ENCODE results near the gene USP25. TPM values are rescaled to one million over a fixed set of nuclear protein-coding genes. Genes with fewer than 3 reads are reported as not detected.
"Not testable (repeated sequence)": the region's sequence is repeated elsewhere in the genome, so short reads cannot be mapped to it uniquely, and the experiment has no call there.

USP25 gene
- total RNA-seq, 4 donors from 2014 or later: 17.4 to 42.0 (median 27.5) TPM

DNA sequence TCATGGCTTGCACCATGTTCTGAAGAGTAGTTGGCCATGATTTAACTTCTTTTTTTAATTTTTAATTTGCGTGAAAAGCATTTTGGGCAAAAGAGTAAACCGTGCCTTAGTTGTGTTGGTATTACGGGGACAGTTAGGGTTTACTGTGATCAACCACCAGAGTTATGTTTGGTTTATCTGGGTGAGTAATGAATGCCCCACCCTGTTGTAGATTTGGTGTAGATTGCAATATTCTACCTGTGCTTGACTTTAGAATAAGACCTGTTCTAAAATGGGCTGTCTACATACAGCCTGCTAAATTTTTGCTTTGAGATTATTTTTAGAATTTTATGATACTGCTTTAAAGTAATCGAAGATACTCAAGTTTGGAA is 1.4 kb downstream of the USP25 start:
- H3K36me3 ChIP-seq: no peaks in the 10 kb centered on the region
- no peaks in the 10 kb centered on the region for H3K27me3 ChIP-seq
- H3K9me3 ChIP-seq: no peaks in the 10 kb centered on the region
- peak overlapping the region; percentile 72 to 92 (median 75) for H3K4me3 ChIP-seq
- H3K4me1 ChIP-seq: peaks cover 4 to 60% (median 12%) of the 10 kb centered on the region in 3 donors
- peak overlapping the region; percentile 56 to 99 (median 92) for H3K27ac ChIP-seq
- TF ChIP-seq, protein P1, sequence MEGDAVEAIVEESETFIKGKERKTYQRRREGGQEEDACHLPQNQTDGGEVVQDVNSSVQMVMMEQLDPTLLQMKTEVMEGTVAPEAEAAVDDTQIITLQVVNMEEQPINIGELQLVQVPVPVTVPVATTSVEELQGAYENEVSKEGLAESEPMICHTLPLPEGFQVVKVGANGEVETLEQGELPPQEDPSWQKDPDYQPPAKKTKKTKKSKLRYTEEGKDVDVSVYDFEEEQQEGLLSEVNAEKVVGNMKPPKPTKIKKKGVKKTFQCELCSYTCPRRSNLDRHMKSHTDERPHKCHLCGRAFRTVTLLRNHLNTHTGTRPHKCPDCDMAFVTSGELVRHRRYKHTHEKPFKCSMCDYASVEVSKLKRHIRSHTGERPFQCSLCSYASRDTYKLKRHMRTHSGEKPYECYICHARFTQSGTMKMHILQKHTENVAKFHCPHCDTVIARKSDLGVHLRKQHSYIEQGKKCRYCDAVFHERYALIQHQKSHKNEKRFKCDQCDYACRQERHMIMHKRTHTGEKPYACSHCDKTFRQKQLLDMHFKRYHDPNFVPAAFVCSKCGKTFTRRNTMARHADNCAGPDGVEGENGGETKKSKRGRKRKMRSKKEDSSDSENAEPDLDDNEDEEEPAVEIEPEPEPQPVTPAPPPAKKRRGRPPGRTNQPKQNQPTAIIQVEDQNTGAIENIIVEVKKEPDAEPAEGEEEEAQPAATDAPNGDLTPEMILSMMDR (IDR thresholded peaks at IDR 0.05): no peak
- TF ChIP-seq POLR2A (IDR thresholded peaks at IDR 0.05): no peak
- WGBS, 2 donors: 13 to 14% methylated on average over 4 of the region's 4 CpGs
- no peak for DNase-seq
- intact Hi-C loops (cut with DNase I): loop anchor here (10.0 kb wide), 1 partner anchor 94 kb away; no protein-coding TSS in a partner anchor

DNA sequence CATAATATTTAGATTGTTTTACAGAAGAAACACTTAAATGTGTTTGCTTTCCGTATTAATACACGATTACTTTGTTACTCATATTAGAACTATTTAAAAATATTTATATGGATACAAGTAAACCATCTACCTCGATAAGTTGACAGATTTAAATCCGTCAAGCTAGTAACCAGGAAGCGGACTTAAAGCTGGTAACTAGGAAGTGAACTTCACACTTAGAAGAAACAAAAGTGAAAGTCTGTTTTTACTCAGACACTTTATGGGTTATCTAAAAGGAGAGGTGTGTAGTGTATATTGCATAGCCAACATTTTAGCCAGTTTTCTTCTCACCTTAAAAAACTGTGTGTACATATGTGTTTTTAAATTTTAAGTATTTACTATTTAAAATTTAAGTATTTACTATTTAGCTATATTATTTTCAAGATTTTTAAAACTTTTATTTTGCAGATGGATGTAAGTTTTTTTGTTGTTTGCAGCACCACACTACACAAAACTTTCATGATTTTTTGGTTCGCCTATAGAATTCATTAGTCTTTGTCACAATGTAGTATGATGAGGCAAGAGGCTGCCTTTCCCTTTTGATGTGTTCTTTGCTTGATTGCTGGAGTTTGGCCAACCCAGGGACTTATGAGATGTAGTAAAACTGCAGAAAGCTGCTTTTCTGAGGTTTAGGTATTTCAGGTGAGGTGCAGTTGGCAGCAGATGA is 2.7 kb downstream of the USP25 start:
- DNase-seq: no peak
- no peaks in the 10 kb centered on the region for H3K9me3 ChIP-seq
- intact Hi-C loops (cut with DNase I): loop anchor here (10.0 kb wide), 1 partner anchor 92 kb away; no protein-coding TSS in a partner anchor
- TF ChIP-seq, protein P1 (IDR thresholded peaks at IDR 0.05): no peak
- no peak for TF ChIP-seq POLR2A (IDR thresholded peaks at IDR 0.05)
- WGBS, 2 donors: 4 to 5% methylated on average over 6 of the region's 6 CpGs
- peak overlapping the region in 2 of 4 donors; percentile 90 to 99 for H3K27ac ChIP-seq
- H3K27me3 ChIP-seq: no peaks in the 10 kb centered on the region
- no peaks in the 10 kb centered on the region for H3K36me3 ChIP-seq
- H3K4me1 ChIP-seq: peaks cover 4 to 72% (median 12%) of the 10 kb centered on the region in 3 donors
- H3K4me3 ChIP-seq: peak overlapping the region; percentile 72 to 92 (median 75)

DNA sequence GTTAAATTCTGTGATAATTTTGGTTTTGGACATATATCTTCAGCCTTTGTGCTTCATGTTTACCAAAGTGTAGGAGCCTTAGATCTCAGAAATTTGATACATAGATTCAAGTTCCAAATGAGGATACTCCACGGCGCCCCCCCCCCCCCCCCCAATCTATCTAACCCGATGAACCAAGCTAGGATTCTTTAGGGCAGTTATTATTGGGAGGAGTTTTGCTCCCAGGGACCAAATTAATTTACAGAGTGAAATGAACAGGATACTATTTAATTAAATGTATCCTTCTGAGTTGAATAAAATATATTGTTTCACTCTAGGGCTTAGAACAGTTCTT is 3.2 kb downstream of the USP25 start:
- Histone ChIP-seq H3K4me3 (peak overlapping the region in 2 of 4 donors; percentile 76 to 92), H3K27me3 (no peaks in the 10 kb centered on the region), H3K4me1 (peaks cover 4 to 77% (median 12%) of the 10 kb centered on the region in 3 donors), H3K9me3 (no peaks in the 10 kb centered on the region), H3K27ac (peak overlapping the region in 2 of 4 donors; percentile 90 to 99), H3K36me3 (no peaks in the 10 kb centered on the region)
- TF ChIP-seq POLR2A (IDR thresholded peaks at IDR 0.05): no peak
- TF ChIP-seq, protein P1 (IDR thresholded peaks at IDR 0.05): no peak
- intact Hi-C loops (cut with DNase I): loop anchor here (10.0 kb wide), 1 partner anchor 92 kb away; no protein-coding TSS in a partner anchor
- no peak for DNase-seq
- WGBS, 2 donors: 7% methylated on average over 3 of the region's 3 CpGs; no CpG with 5 or more reads in 1 of the 2 donors

DNA sequence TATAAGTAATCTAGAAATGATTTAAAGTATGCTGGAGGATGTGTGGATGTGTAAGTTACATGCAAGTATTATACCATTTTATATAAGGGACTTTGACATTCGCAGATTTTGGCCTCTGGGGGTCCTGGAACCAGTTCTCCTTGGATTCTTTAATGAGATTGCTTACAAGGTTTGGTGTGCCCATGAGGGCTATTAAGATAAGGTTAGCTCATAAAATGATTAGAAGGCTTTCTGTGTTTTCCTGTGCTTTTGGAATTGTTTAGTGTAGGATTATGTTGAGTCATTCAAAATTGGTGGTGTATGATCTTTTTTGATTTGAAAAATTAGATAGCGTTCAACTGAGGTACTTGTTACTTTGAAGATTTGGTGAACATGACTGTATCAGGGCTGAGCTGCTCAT is 5.6 kb downstream of the USP25 start:
- no peak for DNase-seq
- no peaks in the 10 kb centered on the region for H3K27me3 ChIP-seq
- 86 to 90% methylated on average over 2 of the region's 2 CpGs for WGBS, 2 donors
- H3K27ac ChIP-seq: no peak overlapping the region
- no peaks in the 10 kb centered on the region for H3K9me3 ChIP-seq
- intact Hi-C loops (cut with DNase I): loop anchor here (10.0 kb wide), 1 partner anchor 89 kb away; no protein-coding TSS in a partner anchor
- peaks cover 4 to 92% (median 19%) of the 10 kb centered on the region in 3 donors for H3K4me1 ChIP-seq
- no peak overlapping the region for H3K4me3 ChIP-seq
- H3K36me3 ChIP-seq: no peaks in the 10 kb centered on the region
- TF ChIP-seq POLR2A (IDR thresholded peaks at IDR 0.05): no peak
- TF ChIP-seq, protein P1 (IDR thresholded peaks at IDR 0.05): no peak

DNA sequence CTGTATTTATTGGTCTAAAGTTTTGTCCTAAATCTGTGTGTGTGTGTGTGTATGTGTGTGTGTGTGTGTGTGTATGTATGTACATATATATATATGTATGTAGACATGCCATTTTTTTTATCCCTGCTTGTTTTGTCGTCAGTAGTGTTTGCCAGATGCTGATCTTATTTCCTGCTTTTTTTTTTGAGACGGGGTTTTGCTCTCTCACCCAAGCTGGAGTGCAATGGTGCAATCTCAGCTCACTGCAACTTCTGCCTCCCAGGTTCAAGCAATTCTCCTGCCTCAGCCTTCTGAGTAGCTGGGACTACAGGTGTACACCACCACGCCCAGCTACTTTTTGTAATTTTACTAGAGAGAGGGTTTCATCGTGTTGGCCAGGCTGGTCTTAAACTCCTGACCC is 6.1 kb downstream of the USP25 start:
- not testable (repeated sequence) for H3K27me3 ChIP-seq, H3K36me3 ChIP-seq, H3K9me3 ChIP-seq, DNase-seq, H3K27ac ChIP-seq
- WGBS, 2 donors: 45 to 61% methylated on average over 4 of the region's 4 CpGs
- peak overlapping the region in 1 of 4 donors; percentile 6 for H3K4me3 ChIP-seq
- intact Hi-C loops (cut with DNase I): loop anchor here (10.0 kb wide), 1 partner anchor 89 kb away; no protein-coding TSS in a partner anchor
- peaks cover 4 to 95% (median 19%) of the 10 kb centered on the region in 3 donors for H3K4me1 ChIP-seq

DNA sequence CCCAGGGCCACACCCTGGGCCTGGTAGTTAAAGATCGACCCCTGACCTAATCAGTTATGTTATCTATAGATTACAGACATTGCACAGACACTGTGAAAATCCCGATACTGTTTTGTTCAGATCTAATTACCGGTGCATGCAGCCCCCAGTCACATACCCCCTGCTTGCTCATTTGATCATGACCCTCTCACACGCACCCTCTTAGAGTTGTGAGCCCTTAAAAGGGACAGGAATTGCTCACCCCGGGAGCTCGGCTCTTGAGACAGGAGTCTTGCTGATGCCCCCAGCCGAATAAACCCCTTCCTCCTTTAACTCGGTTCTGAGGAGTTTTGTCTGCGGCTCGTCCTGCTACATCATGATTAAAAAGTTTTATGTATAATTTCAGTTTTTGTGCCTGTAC is 9.0 kb downstream of the USP25 start:
- DNase-seq: not testable (repeated sequence)
- WGBS, 2 donors: 77 to 88% methylated on average over 10 of the region's 10 CpGs

More for the DNA sequence above, 9.0 kb downstream of the USP25 start:
- intact Hi-C loops (cut with DNase I): loop anchor here (10.0 kb wide), 1 partner anchor 86 kb away; no protein-coding TSS in a partner anchor
- not testable (repeated sequence) for H3K27ac ChIP-seq, H3K27me3 ChIP-seq, H3K4me3 ChIP-seq, H3K36me3 ChIP-seq, H3K9me3 ChIP-seq
- peaks cover 19 to 96% (median 22%) of the 10 kb centered on the region in 3 donors for H3K4me1 ChIP-seq
